Nephron (organoid): ENCODE measurements around the gene PRKN.

Experiments
- H3K27ac Mint-ChIP-seq, 3 experiments: 2 replicates each; pipeline ENCODE4 v1.8.0; 2020; ENCODE audit warnings: mixed read lengths in 3 of 3, mild to moderate bottlenecking in 2 of 3, moderate library complexity in 1 of 3
- H3K27me3 Mint-ChIP-seq: 2 replicates; pipeline ENCODE4 v1.8.0; 2021; ENCODE audit warnings: low read depth, mild to moderate bottlenecking, moderate library complexity, mixed read lengths
- H3K36me3 Mint-ChIP-seq: 2 replicates; pipeline ENCODE4 v1.8.0; 2020; ENCODE audit warnings: low read depth, mixed read lengths
- H3K4me1 Mint-ChIP-seq: 2 replicates; pipeline ENCODE4 v1.8.0; 2020; ENCODE audit warnings: mixed read lengths
- H3K4me3 Mint-ChIP-seq, 3 experiments: 2 replicates each; pipeline ENCODE4 v1.8.0; 2020; ENCODE audit warnings: mild to moderate bottlenecking in 3 of 3, mixed read lengths in 3 of 3, moderate library complexity in 2 of 3
- H3K9me3 Mint-ChIP-seq: 2 replicates; pipeline ENCODE4 v1.8.0; 2020; ENCODE audit warnings: mixed read lengths
- CTCF ChIP-seq, 3 experiments: fragments of 200-600 bp; sonication (generic); IDR thresholded peaks; one replicate each; pipeline ENCODE4 v1.5.0; 2021; ENCODE audit warnings: antibody characterized with exemption in 3 of 3; ENCODE audit not compliant: unreplicated experiment in 3 of 3

The PRKN gene

GRCh38 chr6:161348628-161348994 is 1379.0 kb downstream of the PRKN start:
- H3K27me3 Mint-ChIP-seq, result no peaks in the 10 kb centered on the region
- no peaks in the 10 kb centered on the region for H3K9me3 Mint-ChIP-seq
- H3K4me3 Mint-ChIP-seq, result no peak overlapping the region
- H3K4me1 Mint-ChIP-seq, result peaks cover 7% of the 10 kb centered on the region
- TF ChIP-seq CTCF (IDR thresholded peaks at IDR 0.05; ENCODE audit: unreplicated experiment in 3 of 3), result no peak
- no peaks in the 10 kb centered on the region for H3K36me3 Mint-ChIP-seq
- H3K27ac Mint-ChIP-seq, result no peak overlapping the region

- H3K9me3 Mint-ChIP-seq, result no peaks in the 10 kb centered on the region
- TF ChIP-seq CTCF (IDR thresholded peaks at IDR 0.05; ENCODE audit: unreplicated experiment in 3 of 3), result no peak
- peaks cover 2% of the 10 kb centered on the region for H3K4me1 Mint-ChIP-seq
Measured at GRCh38 chr6:161347988-161348627, 1379.5 kb downstream of the PRKN start.

GRCh38 chr6:161347125-161347524 is 1380.4 kb downstream of the PRKN start:
- H3K4me1 Mint-ChIP-seq, result no peaks in the 10 kb centered on the region
- no peaks in the 10 kb centered on the region for H3K27me3 Mint-ChIP-seq
- H3K27ac Mint-ChIP-seq, result no peak overlapping the region
- no peaks in the 10 kb centered on the region for H3K36me3 Mint-ChIP-seq
- no peak for TF ChIP-seq CTCF (IDR thresholded peaks at IDR 0.05; ENCODE audit: unreplicated experiment in 3 of 3)
- H3K4me3 Mint-ChIP-seq, result no peak overlapping the region
- no peaks in the 10 kb centered on the region for H3K9me3 Mint-ChIP-seq

More at GRCh38 chr6:161347988-161348627, 1379.5 kb downstream of the PRKN start:
- Mint-ChIP-seq H3K36me3 (no peaks in the 10 kb centered on the region), H3K4me3 (no peak overlapping the region), H3K27ac (no peak overlapping the region), H3K27me3 (no peaks in the 10 kb centered on the region)

GRCh38 chr6:161346717-161347116 is 1380.8 kb downstream of the PRKN start:
- no peak overlapping the region for H3K27ac Mint-ChIP-seq
- no peaks in the 10 kb centered on the region for H3K36me3 Mint-ChIP-seq
- no peak for TF ChIP-seq CTCF (IDR thresholded peaks at IDR 0.05; ENCODE audit: unreplicated experiment in 3 of 3)
- no peaks in the 10 kb centered on the region for H3K9me3 Mint-ChIP-seq
- H3K27me3 Mint-ChIP-seq, result no peaks in the 10 kb centered on the region
- H3K4me1 Mint-ChIP-seq, result no peaks in the 10 kb centered on the region
- H3K4me3 Mint-ChIP-seq, result no peak overlapping the region

- H3K4me1 Mint-ChIP-seq, result no peaks in the 10 kb centered on the region
- no peak overlapping the region for H3K27ac Mint-ChIP-seq
- H3K27me3 Mint-ChIP-seq, result no peaks in the 10 kb centered on the region
- H3K36me3 Mint-ChIP-seq, result no peaks in the 10 kb centered on the region
- no peak overlapping the region for H3K4me3 Mint-ChIP-seq
- H3K9me3 Mint-ChIP-seq, result no peaks in the 10 kb centered on the region
- no peak for TF ChIP-seq CTCF (IDR thresholded peaks at IDR 0.05; ENCODE audit: unreplicated experiment in 3 of 3)
Measured at GRCh38 chr6:161344626-161345025, 1382.9 kb downstream of the PRKN start.

GRCh38 chr6:161342039-161342438 is 1385.5 kb downstream of the PRKN start:
- Mint-ChIP-seq H3K27me3 (no peaks in the 10 kb centered on the region), H3K9me3 (peaks cover 4% of the 10 kb centered on the region), H3K27ac (no peak overlapping the region), H3K36me3 (no peaks in the 10 kb centered on the region), H3K4me1 (no peaks in the 10 kb centered on the region), H3K4me3 (no peak overlapping the region)
- no peak for TF ChIP-seq CTCF (IDR thresholded peaks at IDR 0.05; ENCODE audit: unreplicated experiment in 3 of 3)
